GM18951 (cell line): Measurements from ENCODE around the gene GPRC5A.

Experiments used
- POLR2A ChIP-seq: IDR thresholded peaks from 4 replicates; pipeline ENCODE4 v1.6.1; 2011; ENCODE audit warnings: mild to moderate bottlenecking; ENCODE audit not compliant: insufficient read length, insufficient read depth; ENCODE audit errors: extremely low read depth
- in situ Hi-C: fragments of 300-500 bp; cut with MboI; formaldehyde crosslinking; loops from one replicate; pipeline ENCODE4 v1.12.0; 2022; ENCODE audit warnings: low sequenced_read_pairs, mixed read lengths, inconsistent platforms; ENCODE audit not compliant: unreplicated experiment

GPRC5A gene

DNA sequence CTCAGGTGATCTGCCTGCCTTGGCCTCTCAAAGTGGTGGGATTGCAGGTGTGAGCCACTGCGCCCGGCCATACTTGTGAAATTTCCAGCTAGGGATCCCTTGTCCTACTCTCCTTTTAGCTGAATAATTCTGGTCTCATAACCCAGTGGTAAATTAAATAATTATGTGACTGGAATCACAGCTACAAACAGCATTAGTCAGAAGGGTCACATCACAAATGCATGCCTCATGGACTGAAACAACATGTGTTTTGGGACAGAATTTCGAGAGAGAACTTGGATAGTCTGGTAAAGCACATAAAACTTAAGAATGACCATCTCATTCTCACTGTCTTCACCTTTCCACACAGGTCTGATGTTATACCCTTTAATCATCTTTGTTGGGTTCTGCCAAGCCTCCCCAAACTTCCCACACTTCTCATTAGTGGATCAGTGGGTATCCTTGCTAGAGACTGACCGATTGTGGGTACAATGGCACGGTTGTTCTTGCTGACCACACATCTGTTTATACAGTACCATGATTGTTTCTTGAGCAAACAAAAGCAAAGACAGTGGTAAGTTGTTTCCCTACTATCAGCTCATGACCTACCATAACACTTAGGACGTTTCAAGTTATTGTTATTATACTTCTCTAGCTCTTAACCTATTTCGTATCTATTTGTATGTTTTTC, 55.5 kb downstream of the GPRC5A start:
- in situ Hi-C loops = no loop called here
- no peak for TF ChIP-seq POLR2A

DNA sequence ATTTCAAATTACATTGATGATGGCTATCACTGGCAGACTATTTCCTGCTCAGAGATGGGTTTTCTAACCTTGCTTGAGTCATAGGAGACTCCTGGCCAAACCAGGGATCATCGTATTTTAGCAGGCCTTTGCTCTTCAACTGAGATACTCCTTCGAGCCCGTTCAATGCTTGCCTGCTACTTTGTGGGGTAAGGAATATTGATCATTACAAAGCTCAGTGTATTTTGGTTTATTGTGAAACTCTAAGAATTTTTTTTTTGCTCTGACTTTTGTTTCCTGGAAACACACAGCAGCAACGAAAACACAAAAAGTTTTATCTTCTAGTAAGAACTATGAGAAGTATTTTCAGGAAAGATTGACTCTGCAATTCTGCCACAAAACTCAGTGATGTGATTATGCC, 56.5 kb downstream of the GPRC5A start:
- in situ Hi-C loops = no loop called here
- no peak for TF ChIP-seq POLR2A

DNA sequence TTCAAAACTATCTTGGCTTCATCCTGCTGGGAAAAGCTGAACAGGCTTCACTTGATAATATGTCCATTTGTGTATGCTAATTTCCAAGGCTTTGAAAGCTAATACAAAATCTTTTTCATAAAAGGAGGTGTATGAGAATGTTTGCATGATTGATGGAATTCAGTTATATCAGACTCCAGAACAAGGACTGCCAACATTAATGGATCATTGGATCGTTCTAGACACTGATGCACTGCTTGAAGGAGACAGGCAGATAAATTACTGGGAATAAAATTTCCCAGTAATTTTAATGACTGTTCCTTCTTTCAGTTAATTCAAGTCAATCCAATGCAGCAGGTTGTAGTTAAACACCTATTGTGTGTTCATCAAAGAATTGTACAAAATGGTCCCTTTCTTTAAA, 60.1 kb downstream of the GPRC5A start:
- TF ChIP-seq POLR2A = no peak
- in situ Hi-C loops = no loop called here

DNA sequence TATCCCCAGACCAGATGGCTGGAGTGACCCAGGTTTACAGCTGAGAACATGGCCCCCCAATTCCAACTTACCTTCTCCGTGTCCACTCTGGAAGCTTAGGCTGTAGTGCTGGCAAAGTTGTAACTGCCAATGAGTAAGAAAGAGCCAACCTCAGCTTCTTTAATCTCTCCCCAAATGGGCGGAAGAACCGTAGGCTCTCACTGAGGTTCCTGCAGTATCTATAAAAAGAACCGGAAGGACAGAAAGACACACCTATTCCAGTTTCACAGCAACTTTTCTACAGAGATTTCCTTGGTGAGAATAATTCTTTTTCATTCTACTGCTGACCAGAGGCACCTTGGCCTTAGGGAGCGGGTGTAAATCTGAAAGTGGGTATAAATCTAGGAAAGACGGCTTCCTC, 60.7 kb downstream of the GPRC5A start, which contains the start of gene GPRC5D:
Gene GPRC5D (minus strand): TSS at position 135 of the 400 bp plus-strand sequence. CDS start 1,786 bp downstream, outside the sequence.
- in situ Hi-C loops = no loop called here
- TF ChIP-seq POLR2A = no peak

DNA sequence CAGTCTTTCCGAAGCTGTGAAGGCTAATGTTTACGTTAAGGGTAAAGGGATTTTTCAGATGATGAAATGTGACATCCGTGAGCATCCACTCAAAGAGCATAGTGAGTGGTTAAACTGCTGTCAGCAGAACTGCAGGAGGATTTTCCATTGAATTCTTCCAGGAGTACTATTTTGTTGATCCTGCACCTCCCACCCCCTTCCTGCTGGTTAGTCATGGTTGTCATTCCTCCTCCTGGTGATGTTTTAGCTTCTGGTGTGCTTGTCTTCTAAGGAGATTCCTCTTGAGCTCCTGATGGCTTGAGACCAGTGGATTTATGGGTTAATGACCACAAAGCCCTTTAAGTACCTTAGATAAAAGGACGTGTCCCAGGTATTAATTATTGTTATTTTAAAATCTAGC, 63.0 kb downstream of the GPRC5A start:
- in situ Hi-C loops = no loop called here
- TF ChIP-seq POLR2A = no peak

DNA sequence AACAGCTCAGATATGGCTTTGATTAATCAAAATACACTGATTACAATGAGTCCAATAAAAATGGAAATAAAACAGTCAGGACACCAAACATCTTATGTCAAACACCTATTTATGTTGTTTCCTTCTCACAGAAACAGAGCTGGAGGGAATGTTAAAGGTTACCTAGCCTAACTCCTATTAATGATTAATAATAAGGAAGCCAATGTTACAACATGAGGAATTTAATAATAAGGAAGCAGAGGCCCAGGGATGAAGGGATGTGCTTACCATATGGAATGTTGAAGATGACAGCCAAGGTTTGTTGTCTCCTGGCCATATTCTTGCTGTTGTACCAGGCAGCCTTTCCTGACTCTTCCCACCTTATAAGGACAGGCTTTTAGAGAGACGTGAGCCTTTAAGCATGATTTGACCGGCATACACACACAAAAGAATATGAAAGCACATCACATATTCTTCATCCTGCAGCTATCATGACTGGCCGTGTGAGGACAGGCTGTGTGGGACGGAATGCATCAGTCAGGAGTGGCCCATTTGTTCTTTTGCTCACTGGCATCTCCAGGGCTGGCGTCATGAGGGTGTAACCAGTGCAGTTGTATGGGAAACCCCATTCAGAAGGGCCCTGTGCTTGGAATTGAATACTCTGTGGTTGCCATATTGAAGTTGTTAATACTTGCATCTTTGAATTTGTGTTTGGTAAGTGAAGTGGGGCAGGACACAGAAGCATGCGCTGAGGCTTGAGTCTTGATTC, 63.7 kb downstream of the GPRC5A start:
- TF ChIP-seq POLR2A = no peak
- in situ Hi-C loops = no loop called here

DNA sequence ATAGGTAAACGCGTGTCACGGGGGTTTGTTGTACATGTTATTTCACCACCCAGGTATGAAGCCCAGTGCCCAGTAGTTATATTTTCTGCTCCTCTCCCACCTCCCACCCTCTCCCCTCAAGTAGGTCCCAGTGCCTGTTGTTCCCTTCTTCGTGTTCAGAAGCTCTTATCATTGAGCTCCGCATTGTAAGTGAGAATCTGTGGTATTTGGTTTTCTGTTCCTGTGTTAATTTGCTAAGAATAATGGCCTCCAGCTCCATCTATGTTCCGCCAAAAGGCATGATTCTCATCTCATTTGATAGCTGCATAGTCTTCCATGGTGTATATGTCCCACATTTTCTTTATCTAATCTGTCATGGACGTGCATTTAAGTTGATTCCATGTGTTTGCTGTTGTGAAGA, 67.5 kb downstream of the GPRC5A start:
- no peak for TF ChIP-seq POLR2A
- in situ Hi-C loops = no loop called here

DNA sequence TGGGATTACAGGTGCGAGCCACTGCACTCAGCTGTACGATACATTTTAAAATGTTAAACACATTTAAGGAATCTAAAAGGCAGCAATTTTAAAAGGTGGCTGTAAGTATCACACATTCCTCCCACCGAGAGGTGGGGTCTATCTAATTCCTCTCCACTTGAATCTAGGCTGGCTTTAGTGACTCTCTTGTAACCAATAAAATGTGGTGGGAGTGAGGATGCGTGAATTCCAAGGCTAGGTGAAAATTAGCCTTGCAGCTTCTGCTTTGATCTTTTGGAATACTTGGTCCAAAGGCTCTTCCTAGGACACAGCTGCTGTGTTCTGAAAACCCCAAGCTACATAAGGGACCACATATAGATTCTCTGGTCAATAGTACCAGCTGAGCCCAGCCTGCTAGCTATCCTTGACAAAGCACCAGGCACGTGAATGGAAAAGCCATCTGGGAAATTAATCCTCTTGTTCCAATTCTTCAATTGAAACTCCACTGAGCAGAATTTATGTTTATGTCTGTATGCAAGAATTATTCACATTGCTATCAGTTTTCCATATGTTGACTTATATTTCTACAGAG, 69.4 kb downstream of the GPRC5A start:
- in situ Hi-C loops = no loop called here
- no peak for TF ChIP-seq POLR2A

DNA sequence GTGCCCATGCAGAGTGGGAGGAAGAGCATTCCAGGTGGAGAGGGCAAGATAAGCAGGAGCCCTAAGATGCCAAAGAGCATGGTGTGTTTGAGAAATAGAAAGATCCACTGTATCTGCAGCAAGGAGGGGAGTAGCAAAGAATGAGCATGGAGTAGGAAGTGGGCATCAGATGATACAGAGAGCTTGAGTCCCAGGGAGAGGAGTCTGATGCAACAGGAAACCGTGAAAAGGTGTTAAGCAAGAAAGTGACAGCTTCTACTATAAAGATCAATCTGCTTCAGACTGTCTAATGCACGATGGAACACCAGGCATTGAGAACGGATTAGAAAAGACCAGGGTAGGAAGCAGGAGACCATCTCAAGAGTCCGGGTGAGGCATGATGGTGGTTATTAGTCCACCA, 72.9 kb downstream of the GPRC5A start:
- TF ChIP-seq POLR2A = no peak
- in situ Hi-C loops = no loop called here

DNA sequence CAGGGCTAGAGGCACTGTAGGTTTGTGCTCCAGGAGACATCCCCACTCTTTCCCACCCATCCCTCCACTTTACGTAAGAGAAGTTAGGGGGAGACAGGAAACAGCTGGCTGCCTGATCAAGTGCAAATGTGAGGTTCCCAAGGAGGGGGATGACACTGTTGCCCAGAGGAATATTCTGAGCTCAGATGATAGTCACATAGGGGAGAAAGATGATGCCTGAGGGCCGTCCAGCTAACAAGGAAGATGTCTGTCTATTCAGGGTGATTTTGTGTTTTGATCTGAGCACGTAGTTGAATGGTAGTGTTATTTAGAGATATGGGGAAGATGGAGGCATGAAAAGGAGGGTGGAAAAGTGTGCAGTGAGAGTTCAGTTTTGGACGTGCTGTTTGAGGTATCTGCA, 74.5 kb downstream of the GPRC5A start:
- in situ Hi-C loops = no loop called here
- no peak for TF ChIP-seq POLR2A
